IPS-NIHi7 (cell line): ENCODE results near the gene MEN1.

Experiments used
- DNase-seq: peaks from one replicate; pipeline ENCODE4 v3.0.0; 2012; ENCODE audit warnings: mixed read lengths; ENCODE audit errors: extremely low spot score

The MEN1 gene

DNA sequence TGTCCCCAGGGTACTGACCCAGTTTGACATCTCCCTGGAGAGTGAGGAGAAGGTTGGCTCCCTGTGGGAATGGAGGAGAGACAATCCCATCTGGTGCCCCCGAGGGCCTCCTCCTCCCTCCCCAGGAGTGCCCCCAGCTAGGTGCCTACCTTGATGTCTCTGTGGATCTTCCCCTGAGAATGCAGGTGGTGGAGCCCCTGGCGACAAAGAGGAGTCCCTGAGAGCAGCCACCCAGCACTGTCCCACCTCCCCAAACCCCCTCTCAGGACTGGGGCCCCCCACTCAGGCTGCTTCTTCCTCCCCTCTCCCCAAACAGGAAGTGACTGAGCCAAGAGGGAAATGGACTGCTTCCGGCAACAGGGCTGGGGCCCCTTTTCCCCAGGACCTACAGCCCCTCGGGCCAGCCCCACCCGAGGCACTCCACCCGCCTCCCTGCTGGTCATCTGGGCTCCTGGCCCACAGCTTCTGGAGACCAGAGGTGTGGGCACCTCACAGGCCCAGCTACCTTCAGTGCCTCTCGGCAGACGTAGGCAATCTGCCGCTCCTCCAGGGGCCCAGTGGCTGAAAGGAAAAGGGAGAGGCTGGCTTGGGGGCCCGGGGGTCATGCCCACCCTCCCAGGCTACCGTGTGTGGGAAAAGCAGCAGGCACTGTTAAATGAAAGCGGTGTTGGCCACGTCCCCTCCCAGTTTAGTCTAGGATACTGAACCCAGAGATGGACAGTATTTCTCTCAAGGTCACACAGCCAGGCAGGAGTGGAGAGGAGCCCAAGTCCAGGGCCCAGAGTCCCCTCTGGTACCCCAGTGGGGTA is 8.6 kb downstream of the MEN1 start:
- DNase-seq = no peak

DNA sequence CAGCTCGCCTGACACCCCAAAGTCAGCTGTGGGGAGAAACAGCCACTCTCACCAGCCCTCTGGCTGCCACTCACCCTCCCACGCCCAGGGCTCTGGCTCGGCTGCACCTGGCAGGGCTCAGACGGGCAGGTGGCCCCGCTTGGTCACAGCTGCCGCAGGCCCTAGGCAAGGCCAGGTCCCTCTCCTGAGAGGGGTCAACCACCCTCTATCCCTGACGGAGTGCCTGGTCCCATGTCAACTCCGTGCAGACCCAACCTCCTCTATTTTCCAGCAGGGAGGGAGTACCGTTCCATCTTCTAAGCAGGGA is 9.2 kb downstream of the MEN1 start:
- DNase-seq = no peak

DNA sequence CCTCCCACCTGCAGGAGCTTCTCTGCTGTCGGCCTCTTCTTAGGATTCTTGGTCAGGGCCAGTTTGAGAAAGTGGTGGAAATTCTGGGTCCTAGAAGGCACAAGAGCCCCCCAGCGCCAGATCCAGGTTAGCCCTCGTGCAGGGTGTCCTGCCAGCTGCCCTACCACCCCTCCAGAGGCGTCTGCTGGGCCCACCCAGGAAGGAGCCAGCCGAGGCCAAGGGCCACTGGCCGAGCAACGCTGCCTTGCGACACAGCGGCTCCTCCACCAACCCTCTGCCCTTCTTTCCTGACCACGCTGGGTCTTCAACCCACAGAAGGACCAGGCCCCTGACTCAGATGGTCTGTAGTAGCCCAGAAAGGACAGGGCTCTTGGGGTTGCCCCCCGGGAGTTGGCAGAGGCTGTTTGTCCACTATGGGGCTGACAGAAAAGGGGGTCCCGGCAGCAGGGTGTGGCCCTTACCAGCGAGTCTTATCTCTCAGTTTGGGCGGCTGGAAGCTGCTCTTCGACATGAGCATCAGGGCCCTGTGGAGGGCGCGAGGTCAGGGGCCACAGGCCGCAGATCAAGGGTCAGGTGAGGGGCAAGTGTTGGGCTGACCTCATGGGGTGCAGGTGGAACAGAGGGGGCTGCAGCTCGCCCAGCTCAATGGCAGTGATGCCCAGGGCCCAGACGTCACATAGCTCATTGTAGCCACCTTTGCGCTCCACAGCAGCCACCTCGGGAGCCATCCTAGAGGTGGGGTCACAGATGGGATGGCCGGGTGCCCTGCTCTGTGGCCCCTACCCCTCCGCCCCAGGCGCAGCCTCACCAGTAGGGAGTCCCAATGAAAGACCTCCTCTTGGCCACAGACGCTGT is 9.8 kb downstream of the MEN1 start:
- DNase-seq = no peak

DNA sequence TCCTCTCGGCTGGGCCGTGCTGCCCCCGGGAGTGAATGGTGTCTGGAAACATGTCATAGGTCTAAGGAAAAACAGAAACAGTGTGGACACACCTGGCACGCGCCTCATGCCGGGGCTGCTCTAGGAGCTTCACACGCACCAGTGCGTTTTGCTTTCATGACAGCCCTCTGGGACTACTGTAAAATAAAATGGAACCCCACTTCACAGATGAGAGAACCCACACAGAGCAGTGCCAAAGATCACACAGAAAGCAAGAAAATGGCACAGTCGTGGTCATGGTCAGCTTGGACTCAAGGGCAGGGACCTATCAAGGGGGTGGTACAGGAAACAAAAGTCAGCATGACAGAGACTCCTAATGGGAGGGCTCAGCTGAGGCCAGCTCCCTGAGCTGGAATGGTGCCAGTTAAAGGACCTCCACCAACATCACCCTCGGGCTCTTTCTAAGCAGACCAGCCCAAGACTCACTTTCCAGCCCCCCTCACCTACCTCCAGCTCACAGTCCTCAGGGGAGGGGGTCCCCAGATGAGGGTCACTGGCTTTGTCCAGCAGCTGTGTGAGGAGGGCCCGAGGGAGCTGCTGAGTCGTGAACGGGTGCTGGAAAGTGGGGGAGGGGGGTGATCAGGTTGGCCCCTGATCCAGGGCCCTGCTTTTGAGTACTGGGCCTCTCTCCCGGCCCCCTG is 10.6 kb downstream of the MEN1 start:
- DNase-seq = no peak

DNA sequence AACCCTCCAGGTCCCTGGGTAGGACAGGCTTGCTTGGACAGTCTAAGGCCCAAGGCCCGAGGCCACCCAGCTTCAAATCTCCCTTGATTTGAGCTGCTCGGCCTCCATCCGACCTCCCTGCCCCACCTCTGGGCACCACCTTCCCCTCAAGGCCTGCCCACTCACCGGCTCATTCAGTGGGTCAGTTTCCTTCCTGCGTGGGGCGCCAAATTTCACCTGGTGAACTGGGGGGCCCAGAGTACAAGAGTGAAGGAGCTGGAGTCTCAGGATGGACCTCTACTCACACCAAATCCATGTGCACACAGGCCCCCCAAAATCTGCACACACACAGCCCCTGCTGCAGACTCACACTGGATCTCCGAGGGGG is 11.1 kb downstream of the MEN1 start:
- no peak for DNase-seq

DNA sequence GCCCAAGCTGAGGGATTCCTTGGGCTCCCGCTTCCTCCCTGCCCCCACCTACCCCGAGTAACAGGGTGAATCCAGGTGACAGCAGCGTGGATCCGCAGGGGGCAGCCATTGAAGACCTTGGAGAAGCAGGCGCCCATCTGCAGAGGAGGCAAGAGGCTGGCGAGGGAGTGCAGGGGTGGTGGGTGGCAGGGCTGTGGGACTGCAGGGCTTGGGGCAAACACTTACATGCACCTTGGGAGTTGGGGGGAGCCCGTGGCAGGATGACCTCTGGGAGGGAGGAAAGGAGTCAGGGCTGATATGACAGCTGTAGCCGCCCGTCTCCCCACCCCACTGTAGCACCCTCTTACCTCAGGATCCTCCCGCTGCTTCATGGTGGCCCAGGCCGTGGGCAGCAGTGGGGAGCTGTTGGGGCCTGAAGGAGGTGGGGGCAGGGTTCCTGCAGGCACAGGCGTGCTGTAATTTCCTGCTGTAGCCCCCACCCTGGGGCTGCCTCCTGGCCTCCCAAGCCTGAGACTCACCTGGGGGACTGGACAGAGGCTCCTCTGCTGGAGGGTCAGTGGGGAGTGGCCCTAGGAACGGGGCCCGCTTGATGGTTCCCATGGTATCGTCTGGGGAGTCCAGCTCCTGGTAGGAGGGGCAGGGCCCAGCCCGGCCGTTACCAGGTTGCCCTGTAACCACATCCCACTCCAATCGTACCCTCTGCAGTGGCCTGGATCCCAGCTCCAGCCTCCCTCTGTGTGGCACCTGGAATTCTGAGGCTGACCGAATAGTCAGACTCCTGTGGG is 13.4 kb downstream of the MEN1 start:
- DNase-seq = no peak

DNA sequence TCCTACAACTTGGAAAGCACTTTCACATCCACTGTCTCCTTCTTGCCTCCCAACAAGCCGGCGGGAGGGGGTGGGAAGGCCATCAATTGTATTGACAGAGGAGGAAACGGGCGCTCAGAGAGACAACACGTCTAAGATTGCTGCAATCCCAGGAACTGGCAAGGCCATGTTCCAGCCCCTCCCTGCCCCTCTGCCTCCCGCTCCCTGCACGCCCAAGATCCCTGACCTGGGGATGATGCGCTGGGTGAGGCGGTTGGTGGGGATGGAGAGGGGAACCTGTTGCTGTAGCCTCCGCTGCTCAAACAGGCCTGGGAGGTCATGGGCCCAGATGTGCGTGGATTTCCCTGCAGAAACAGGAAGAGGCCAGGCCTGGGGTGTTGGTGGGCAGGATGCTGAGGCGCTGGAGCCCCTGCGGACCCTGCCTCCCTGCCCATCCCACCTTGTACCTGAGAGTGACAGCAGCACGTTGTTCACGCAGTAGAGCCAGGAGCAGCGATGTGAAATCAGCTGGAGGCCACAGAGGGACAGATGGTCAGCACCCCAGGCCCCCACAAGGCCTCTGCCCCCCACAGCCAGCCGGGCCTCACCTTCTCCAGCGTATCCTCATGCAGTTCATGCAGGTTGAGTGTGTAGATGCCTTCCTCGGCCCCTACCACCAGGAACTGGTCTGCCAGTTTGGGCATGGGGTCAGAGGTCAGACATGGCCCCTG is 14.1 kb downstream of the MEN1 start:
- no peak for DNase-seq

DNA sequence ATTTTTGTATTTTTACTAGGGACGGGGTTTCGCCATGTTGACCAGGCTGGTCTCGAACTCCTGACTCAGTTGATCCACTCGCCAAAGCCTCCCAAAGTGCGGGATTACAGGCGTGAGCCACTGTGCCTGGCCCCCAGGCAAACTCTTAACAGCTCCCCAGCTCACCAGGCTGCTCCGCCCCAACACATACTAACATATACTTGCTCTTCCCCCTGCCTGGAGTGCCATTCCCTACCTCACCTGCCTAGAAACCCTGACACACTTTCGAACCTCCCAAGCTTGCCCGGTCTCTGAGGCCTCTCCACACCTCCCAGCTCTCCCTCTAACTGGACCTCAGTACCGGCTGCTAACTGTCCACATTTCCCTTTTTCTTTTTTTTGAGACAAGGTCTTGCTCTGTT is 15.8 kb downstream of the MEN1 start:
- no peak for DNase-seq

DNA sequence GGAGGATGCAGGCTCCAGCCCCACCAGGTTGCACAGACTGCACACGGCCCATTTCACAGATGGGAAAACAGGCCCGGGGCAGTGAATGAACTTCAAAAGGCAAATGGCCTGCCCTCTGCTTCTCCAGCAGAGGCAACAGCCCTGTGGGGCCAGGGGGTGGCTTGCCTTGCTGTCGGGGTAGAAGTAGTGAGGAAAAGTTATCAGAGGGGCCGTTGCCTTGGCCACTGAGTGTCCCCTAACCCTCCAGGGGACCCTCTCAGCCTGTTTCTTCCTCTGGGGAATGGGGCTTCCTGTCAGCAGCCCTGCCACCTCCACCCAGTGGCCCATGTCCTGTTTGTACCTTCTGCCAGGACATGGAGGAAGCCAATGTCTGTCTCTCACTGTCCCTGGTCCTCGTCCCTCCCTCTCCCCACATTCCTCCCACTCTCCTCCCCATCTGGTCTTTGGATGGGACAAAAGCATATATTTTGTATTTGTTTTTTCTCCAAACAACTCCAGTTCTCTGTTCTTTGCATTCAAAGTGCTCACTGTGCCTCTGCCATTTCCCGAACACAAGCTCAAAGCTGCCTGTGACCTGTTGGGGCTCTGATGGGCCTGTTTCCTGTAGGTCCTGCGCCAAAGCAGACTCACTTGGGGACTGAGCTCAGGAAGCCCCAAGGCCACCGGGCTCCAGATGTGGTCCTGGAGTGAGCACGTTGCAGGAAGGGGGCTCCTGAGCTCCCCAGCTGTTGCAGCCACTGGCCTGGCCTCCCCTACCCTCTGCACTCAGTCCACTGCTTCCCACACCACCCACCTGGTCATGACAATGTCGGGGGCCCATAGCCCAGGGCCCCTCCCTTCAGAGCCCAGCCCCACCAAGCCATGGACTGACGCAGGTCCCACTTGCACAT is 16.8 kb downstream of the MEN1 start:
- DNase-seq = no peak

DNA sequence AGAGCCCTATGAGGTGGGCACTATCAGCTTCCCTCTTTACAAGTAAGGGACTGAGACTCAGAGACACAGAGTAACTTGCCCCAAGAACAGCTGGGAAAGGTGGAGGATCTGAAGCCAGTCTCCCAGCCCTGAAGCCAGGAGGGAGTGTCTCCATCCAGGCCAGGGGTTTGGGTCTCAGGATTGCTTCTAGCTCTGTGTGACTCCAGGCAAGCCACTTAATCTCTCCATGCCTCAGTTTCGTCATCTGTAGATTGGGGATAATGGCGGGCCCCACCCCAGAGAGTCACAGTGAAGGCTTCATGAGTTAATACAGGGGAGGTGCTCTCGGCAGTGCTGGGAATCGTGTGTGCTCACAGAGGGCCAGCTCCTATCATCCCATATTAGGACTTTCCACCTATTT is 17.9 kb downstream of the MEN1 start:
- DNase-seq = no peak

DNA sequence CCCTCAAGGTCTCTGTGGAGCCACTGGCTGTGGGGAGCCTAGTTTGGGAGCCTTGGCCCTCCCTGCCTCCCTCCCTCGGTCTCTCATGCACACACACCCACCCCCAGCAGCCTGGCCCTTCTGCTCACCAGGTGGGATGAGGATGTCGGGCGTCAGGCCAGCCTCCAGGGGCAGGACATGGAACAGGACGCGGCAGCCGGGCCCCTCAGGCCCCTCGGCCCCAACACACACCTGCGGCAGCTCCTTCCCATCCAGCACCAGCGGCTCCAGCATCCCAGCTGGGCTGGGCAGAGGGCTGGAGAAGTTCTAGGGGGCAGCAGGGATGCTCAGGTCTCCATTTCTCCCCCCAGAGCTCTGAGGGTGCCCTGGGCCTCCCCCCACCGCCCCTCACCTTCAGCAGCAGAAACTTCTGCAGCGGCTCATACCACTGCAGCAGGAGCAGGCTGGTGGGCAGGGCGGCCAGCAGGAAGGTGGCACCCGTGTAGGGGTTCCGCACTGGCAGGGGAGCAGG is 18.5 kb downstream of the MEN1 start:
- DNase-seq = no peak

DNA sequence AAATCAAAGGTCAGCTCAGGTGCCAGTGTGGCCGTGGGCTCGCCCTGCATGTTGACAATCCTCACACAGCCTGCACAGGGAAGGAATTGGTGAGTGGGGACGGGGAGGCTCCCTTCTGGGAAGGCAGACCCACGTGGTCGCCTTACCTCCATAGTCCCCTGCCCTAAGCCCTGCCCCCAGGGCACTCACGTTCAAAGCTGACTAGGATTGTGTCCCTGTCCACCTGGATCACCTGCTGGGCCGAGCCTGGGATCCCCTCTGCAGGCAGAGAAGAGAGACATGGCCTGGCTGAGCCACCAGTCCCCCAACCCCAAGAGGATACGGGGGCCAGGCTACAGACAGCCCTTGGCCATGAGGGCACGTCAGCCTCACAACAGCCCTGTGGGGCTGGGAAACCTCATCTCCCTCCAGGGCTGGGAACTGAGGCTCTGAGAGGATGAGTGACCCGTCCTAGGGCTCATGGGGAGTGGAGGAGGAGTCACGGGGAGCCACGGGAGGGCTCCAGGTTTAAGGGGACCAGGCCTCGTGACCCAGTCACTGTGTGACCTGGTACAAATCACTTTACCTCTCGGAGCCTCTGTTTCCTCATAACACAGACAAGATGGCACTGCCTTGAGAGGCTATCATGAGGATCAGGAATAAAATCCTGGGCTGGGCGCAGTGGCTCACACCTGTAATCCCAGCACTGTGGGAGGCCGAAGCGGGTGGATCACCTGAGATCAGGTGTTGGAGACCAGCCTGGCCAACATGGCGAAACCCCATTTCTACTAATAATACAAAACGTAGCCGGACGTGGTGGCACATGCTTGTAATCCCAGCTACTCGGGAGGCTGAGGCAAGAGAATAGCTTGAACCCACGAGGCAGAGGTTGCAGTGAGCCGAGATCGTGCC is 19.9 kb downstream of the MEN1 start:
- no peak for DNase-seq

DNA sequence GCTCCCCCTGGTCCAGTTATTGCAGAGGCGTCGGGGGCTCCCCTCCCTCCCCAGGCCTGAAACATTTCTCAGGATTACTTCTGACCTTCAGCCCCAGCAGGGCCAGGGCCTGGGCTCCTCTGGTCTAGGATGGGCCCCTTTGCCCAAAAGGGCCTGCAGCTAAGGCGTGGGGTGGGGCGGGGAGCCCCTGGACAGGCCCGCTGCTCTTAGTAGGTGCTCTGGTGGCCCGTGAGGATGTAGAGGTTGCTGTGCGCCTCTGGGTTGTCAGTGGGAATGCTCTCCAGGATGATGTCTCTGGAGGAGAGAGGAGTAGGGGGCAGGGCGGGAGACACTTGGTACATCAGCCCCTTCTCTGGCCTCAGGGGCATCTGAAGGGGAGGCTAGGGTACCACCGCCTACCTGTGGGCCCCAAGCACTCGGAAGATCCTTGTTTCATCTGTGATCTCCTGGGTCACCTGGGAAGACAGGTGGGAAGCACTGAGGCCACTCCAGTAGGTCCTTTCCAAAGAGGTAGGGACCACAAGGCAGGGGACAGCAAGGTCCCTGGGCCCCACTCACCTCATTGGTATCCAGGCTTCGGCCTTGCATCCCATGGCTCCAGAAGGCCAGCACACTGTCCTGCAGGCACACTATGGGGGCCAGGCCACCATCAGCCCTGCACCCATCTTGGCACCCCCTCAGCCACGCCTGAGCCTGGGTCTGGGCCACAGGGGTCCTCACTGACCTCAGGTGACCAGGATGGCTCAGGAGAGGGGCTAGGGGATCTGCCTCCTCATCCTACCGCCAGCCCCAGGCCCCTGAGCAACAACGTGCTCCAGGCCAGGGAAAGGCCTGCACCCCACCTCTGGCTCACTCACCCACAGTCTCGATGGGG is 20.8 kb downstream of the MEN1 start:
- no peak for DNase-seq

DNA sequence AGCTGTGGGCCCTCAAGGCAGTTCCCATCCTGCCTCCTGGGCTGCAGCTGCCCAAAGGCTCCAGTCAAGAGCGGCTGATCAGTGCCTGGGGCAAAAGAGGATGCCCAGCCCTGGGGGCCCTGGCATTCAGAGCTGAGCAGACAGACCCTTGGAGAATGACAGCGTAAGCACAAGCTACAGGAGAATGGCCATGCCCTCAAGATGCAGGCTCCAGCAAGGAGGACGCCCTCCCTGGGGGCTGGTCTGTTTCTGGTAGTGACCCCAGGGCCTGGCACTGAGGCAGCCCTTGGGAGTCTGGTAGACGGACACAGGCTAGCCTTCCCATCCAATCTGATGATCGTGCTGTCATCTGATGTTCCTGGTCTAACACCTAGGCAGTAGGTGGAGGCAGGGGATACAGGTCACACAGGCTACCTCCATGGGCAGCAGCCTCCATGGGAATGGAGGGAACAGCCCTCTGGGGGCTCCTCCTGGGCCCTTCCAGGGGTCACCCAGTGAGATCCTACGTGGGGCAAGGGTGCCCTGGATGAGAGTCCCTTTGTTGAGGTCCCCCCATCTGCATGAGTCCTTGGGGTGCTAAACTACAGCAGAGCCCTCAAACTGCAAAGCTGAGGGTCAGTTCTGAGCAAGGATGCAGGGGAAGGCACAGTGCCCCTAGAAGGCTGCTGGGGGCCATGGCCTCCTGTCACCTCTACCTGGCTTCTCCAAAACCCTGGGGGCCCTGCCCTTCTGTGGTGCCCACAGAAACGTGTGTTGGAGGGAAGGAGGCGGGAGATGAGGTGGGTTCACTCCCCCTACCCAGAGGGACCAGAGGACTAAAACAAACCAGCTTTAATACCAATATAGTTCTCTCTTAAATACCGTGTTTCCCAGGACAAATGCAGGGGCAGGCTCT is 21.8 kb downstream of the MEN1 start:
- DNase-seq = no peak

DNA sequence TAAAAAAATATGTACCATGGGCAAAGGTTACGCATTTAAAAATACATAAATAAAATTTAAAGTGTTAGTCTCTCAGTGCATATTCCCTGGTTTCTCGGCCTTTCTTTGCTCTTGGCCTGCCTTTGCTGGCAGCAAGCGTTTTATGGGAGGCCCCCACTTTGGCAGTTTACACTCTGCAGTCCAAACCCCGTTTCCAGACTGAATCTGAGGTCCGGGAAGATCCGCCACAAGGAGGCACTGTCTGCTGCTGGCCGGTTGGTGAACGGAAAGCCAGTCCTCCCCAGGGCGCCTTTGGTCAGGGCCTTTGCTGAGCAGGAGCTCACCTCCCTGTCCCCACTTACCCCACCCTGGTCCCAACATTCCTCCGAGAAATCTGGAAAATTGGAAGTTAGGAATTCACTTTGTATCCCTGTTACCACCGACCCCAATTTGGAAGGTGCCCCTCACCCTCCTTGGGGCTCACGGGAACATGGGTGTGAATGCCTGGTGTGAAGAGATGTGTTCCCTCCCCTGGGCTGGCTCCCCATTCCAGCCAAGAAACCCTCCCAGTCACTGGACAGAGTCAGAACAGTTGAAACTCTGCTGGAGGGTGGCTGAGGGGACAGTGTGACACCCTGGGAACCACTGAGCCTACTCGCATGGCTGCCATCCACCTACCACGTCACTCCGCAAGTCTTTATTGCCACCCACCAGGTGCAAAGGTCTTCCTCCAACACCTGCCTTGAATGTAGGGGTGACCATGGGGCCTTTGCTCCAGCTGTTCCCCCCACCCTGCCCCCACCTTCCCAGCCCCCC is 22.6 kb downstream of the MEN1 start:
- DNase-seq = peak; percentile 86

DNA sequence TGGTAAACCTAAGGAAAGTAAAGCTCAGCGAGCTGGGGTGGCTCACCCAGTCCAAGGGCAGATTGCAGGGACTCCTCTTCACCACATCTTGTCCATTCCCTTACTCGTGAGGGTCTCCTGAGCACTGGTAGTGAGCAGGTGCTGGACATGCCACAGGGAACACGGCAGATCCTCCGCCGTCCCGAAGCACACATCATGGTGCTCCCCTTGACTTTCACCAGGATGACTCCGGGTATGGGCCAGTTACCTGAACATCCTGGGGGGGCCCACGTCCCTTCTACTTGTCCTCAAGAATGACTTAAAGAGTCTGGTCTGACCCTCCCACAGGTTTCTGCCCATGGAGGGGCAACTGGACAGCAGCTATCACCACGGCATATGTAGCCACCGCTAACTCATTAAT is 24.0 kb downstream of the MEN1 start:
- no peak for DNase-seq
